Loucy (cell line): ENCODE data around the gene TMEM60.

ENCODE experiments used
- H2AFZ ChIP-seq: fragments of 200-600 bp; sonication (generic); 2 replicates; pipeline ENCODE4 v1.6.0; 2016; ENCODE audit warnings: antibody characterized with exemption, mild to moderate bottlenecking, low read length, moderate library complexity
- H3F3A ChIP-seq: fragments of 200-600 bp; 2 replicates; pipeline ENCODE4 v1.6.0; 2016; ENCODE audit warnings: antibody characterized with exemption, low read depth, mild to moderate bottlenecking
- H3K27me3 ChIP-seq: fragments of 200-600 bp; sonication (generic); 2 replicates; pipeline ENCODE4 v1.6.1; 2014; ENCODE audit warnings: low read length, mild to moderate bottlenecking; ENCODE audit not compliant: insufficient read depth, poor library complexity, severe bottlenecking
- H3K36me3 ChIP-seq: fragments of 200-600 bp; sonication (generic); 2 replicates; pipeline ENCODE4 v1.6.1; 2016; ENCODE audit warnings: low read length; ENCODE audit not compliant: insufficient read depth
- H3K4me1 ChIP-seq: fragments of 200-600 bp; sonication (generic); 2 replicates; pipeline ENCODE4 v1.5.1; 2014; ENCODE audit warnings: low read length, mild to moderate bottlenecking; ENCODE audit not compliant: insufficient read depth, poor library complexity, severe bottlenecking
- H3K4me2 ChIP-seq: fragments of 200-600 bp; sonication (generic); 2 replicates; pipeline ENCODE4 v1.6.0; 2014; ENCODE audit warnings: antibody characterized with exemption, low read length, low read depth, mild to moderate bottlenecking; ENCODE audit not compliant: poor library complexity, severe bottlenecking
- H3K4me3 ChIP-seq: fragments of 200-600 bp; sonication (generic); 2 replicates; pipeline ENCODE4 v1.5.1; 2014; ENCODE audit warnings: low read length, mild to moderate bottlenecking, mixed read lengths; ENCODE audit not compliant: poor library complexity, severe bottlenecking
- H3K79me2 ChIP-seq: fragments of 200-600 bp; sonication (generic); 2 replicates; pipeline ENCODE4 v1.6.1; 2014; ENCODE audit warnings: low read length; ENCODE audit not compliant: insufficient read depth
- H3K9ac ChIP-seq: fragments of 200-600 bp; sonication (generic); 2 replicates; pipeline ENCODE4 v1.6.0; 2014; ENCODE audit warnings: mild to moderate bottlenecking, low read depth, low read length, moderate library complexity; ENCODE audit not compliant: poor library complexity, severe bottlenecking
- H3K9me2 ChIP-seq: fragments of 200-600 bp; sonication (generic); replicated peaks from 2 replicates; pipeline ENCODE4 v1.6.1; 2016; ENCODE audit warnings: low read depth, low read length, mixed read lengths
- H3K9me3 ChIP-seq: fragments of 200-600 bp; sonication (generic); 2 replicates; pipeline ENCODE4 v1.6.1; 2014; ENCODE audit warnings: mild to moderate bottlenecking, antibody characterized with exemption, low read length, low read depth; ENCODE audit not compliant: insufficient read depth
- H4K20me1 ChIP-seq: fragments of 200-600 bp; sonication (generic); 2 replicates; pipeline ENCODE4 v1.6.0; 2014; ENCODE audit warnings: antibody characterized with exemption, low read length, mild to moderate bottlenecking; ENCODE audit not compliant: insufficient read depth, poor library complexity, severe bottlenecking
- EZH2phosphoT487 ChIP-seq: fragments of 200-600 bp; IDR thresholded peaks from 2 replicates; pipeline ENCODE4 v1.6.1; 2018; ENCODE audit warnings: antibody characterized with exemption, mild to moderate bottlenecking, moderate library complexity, borderline replicate concordance
- TF ChIP-seq, protein P1 (sequence below): fragments of 200-600 bp; sonication (generic); conservative IDR thresholded peaks from 2 replicates; pipeline ENCODE4 v1.5.1; 2014; ENCODE audit warnings: mild to moderate bottlenecking, antibody characterized with exemption, low read length

TMEM60 gene

DNA sequence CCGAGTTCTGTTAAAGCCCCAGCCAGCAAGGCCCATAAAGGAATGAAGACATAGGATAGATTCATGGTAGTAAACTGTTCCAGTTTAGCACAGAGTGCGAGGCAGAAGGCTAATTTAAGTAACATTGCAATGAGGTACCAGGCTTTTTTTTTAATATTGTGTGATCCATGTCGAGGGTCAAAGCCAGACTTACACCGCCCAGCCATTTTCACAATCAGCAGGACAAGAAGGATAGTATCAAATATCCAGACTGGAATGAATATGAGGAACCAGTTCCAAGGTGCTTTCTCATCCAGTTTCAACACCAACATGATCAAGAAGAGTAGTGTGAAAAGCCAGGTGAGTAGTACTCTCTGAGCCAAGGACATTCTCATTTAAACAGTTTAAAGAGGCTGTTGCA, 4.2 kb downstream of the TMEM60 start:
- no peaks in the 10 kb centered on the region for H3K9me3 ChIP-seq
- peaks cover 17% of the 10 kb centered on the region for H4K20me1 ChIP-seq
- H2AFZ ChIP-seq = no peak overlapping the region
- H3K9me2 ChIP-seq = no peaks in the 10 kb centered on the region
- no peaks in the 10 kb centered on the region for H3K27me3 ChIP-seq
- no peak overlapping the region for H3K4me3 ChIP-seq
- H3K4me1 ChIP-seq = peaks cover 15% of the 10 kb centered on the region
- H3K9ac ChIP-seq = no peak overlapping the region
- TF ChIP-seq EZH2phosphoT487 = no peak
- TF ChIP-seq, protein P1, sequence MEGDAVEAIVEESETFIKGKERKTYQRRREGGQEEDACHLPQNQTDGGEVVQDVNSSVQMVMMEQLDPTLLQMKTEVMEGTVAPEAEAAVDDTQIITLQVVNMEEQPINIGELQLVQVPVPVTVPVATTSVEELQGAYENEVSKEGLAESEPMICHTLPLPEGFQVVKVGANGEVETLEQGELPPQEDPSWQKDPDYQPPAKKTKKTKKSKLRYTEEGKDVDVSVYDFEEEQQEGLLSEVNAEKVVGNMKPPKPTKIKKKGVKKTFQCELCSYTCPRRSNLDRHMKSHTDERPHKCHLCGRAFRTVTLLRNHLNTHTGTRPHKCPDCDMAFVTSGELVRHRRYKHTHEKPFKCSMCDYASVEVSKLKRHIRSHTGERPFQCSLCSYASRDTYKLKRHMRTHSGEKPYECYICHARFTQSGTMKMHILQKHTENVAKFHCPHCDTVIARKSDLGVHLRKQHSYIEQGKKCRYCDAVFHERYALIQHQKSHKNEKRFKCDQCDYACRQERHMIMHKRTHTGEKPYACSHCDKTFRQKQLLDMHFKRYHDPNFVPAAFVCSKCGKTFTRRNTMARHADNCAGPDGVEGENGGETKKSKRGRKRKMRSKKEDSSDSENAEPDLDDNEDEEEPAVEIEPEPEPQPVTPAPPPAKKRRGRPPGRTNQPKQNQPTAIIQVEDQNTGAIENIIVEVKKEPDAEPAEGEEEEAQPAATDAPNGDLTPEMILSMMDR = no peak
- H3K4me2 ChIP-seq = no peak overlapping the region
- no peaks in the 10 kb centered on the region for H3F3A ChIP-seq
- peaks cover 39% of the 10 kb centered on the region for H3K79me2 ChIP-seq
- H3K36me3 ChIP-seq = no peaks in the 10 kb centered on the region

DNA sequence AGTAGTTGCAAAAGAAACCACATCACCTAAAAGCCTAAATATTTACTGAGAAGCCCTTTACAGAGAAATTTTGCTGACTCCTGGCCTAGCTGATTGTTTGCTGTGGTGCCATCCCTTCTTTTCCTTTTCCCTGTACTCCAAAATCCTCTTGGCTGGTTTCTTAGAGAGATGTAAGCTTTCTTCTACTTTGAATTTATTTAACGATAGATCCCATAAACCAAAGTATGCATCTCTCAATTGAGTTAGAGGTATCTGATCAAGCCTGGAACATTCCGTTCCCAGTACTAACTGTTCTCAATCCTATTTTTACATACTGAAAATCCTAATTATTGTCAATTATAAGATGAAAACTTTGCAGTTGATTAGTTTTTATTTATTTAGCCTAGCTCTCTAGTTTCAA, 6.3 kb downstream of the TMEM60 start:
- Histone ChIP-seq H3K4me1 (peaks cover 10% of the 10 kb centered on the region), H3K79me2 (peaks cover 24% of the 10 kb centered on the region), H3K9ac (no peak overlapping the region), H3F3A (no peaks in the 10 kb centered on the region), H3K9me3 (no peaks in the 10 kb centered on the region), H3K4me3 (no peak overlapping the region), H3K9me2 (no peaks in the 10 kb centered on the region), H3K4me2 (no peak overlapping the region), H3K27me3 (no peaks in the 10 kb centered on the region), H4K20me1 (peaks cover 7% of the 10 kb centered on the region), H3K36me3 (no peaks in the 10 kb centered on the region), H2AFZ (no peak overlapping the region)
- no peak for TF ChIP-seq EZH2phosphoT487
- TF ChIP-seq, protein P1 = no peak

DNA sequence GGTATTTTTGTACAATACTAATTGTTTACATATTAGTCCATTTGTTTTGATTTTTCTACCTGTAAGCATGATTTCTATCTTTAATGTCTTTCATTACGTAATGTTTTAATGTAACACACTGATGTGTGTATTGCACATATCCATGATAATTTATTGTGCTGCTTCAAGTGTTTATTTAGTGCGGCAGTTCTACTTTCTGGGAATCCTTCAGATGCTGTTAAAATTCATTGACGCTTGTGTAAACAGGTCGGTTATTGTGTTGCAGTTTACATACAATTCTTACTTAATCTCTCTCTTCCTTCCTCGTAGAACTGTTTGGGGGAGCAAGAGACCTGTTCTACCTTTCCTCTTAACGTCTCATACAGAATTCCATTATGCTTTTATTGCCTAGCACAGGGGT, 6.9 kb downstream of the TMEM60 start:
- Histone ChIP-seq H3K27me3 (no peaks in the 10 kb centered on the region), H3F3A (no peaks in the 10 kb centered on the region), H4K20me1 (peaks cover 2% of the 10 kb centered on the region), H2AFZ (no peak overlapping the region), H3K4me2 (no peak overlapping the region), H3K9me3 (no peaks in the 10 kb centered on the region), H3K9me2 (no peaks in the 10 kb centered on the region), H3K4me3 (no peak overlapping the region), H3K4me1 (peaks cover 4% of the 10 kb centered on the region), H3K36me3 (no peaks in the 10 kb centered on the region), H3K79me2 (peaks cover 18% of the 10 kb centered on the region; the same call in 1 of the 2 replicates), H3K9ac (no peak overlapping the region)
- TF ChIP-seq, protein P1 = no peak
- no peak for TF ChIP-seq EZH2phosphoT487
